Suppressor macrophage treated with lipopolysaccharide for 4 hours (primary cell): ENCODE measurements around the gene UST.
A peak's percentile ranks its signal among the peaks of the same experiment; 100 is the strongest.

ENCODE experiments used
- DNase-seq: peaks from one replicate; pipeline ENCODE4 v3.0.0-alpha.2; 2020

Gene UST

DNA sequence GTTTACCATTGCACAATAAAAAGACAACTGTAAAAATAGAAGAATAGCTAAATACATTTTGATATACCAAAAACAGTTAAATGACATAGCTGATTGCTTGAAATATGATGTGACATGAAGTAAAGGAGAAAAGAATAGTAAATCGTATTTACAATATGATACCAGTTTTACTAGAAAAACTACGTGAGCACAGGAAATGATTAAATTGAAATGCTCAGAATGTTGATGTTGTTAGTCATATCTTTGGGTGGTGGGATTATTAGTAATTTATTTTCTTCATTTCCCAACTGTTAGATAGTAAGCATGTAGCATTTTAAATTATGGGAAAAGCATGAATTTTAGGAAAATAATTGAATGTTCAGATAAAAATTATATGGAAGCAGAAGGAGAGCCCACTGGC is 302.4 kb downstream of the UST start:
- no peak for DNase-seq

GRCh38 chr6:149050160-149050559 is 303.3 kb downstream of the UST start:
- no peak for DNase-seq

GRCh38 chr6:149052350-149053106 is 305.7 kb downstream of the UST start:
- DNase-seq = no peak

GRCh38 chr6:149053848-149054558 is 307.2 kb downstream of the UST start:
- DNase-seq = no peak

GRCh38 chr6:149054559-149055194 is 307.8 kb downstream of the UST start:
- DNase-seq = no peak

GRCh38 chr6:149055195-149055899 is 308.5 kb downstream of the UST start:
- peak; percentile 30 for DNase-seq

- no peak for DNase-seq
Measured at GRCh38 chr6:149056777-149057463, 310.1 kb downstream of the UST start.

DNA sequence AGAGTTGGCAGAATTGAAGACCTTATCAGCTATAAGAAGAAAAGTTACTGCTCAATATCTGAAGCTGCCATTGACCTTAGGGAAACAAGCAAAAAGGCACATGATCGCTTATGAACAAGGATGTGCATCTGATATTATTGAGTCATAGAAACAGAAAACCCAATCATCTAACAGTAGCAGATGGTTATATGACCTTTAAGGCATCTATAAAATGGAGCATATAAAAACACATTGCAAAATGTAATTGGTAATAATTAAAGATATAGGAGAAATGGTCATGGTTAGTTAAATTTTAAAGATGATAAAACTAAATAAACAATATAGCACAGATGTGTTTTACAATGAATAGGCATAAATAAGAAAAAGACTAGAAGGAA is 310.6 kb downstream of the UST start:
- DNase-seq = no peak

DNA sequence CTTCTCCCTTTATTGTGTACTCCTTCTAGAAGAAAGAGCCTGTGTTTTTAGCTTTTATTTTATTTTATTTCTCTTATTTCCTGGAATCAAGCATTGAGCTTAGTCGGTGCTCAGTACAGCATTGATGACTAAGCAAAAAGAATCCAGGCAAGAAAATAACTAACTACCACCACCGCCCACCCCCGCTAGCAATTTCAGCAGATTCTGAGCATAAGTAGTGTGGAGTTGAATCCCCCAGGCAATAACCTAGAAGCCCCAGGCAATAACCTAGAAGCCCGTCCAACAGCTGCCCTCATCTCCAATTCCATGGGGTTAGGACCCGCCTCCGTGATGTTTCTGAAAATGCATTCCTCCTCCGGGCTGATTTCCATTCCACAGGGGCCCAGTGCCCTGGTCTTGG is 312.7 kb downstream of the UST start:
- DNase-seq = no peak

GRCh38 chr6:149060300-149060984 is 313.6 kb downstream of the UST start:
- DNase-seq = peak; percentile 34

GRCh38 chr6:149060985-149061760 is 314.3 kb downstream of the UST start:
- no peak for DNase-seq

DNA sequence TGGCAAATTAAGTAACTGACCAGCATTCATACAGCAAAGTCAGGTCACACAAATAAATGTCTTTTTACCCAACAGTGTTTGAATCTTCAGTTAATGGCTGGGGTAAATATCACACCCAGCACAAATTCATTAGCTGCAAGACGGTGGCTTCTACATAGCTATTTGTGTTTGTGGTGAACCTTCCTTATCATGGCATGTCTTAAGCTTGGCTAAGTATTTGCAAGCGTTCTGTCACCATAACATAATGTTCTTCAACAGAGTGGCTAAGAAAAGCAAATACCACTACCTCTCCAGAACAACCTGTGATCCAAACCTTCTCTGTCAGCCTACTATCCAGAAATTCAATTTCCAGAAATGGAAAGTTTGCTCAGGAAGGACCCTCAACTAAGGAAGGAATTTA is 315.1 kb downstream of the UST start:
- no peak for DNase-seq

DNA sequence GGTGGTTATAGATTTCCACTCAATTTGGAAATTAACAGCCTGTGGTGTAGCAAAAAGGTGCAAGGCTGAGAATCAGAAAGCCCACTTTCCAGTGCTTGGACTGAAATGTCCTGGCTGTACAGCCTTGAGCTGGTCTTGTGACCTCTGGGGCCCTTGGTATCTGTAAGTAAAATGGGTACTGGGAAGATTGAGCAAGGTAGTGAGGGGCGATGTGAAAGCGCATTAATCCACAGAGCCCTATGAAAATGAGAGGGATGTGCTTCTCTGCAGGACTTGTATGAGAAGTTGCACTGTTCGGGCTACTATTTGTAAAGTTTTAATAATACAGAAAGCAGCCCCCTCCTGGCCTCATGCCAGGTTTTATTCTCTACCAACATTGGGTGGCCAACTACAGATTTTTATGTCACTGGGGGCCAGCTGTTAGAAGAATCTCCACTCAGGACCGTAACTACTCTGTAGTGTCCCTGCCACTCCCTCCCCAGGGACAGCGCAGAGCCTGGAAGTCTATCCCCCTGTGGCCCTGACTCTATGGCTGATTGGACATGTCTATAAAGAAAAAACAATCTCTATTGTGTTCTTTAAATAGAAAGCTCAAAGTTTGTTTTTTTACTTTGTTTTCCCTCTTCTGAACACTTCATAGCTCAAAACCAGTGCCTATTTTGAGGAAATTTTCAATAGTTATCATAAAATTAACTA is 316.0 kb downstream of the UST start:
- no peak for DNase-seq

DNA sequence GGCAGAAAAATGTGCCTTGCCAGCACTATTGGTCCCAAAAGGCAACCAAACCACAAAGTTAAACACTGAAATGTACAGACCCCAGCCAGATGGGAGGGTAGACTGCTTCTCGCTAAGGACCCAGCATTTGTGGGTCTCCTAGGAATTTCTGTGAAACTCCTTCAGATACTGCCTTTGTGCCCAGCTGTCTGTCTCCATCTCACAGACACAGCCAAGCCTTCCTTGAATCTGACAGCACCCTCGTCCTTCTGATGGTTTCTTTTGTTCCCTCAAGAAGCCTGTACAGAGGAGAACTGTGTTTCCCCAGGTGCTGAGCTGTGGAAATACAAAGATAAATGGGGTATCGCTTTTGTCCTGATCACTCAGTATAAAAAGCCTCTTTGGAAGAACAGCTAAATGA is 316.6 kb downstream of the UST start:
- no peak for DNase-seq

DNA sequence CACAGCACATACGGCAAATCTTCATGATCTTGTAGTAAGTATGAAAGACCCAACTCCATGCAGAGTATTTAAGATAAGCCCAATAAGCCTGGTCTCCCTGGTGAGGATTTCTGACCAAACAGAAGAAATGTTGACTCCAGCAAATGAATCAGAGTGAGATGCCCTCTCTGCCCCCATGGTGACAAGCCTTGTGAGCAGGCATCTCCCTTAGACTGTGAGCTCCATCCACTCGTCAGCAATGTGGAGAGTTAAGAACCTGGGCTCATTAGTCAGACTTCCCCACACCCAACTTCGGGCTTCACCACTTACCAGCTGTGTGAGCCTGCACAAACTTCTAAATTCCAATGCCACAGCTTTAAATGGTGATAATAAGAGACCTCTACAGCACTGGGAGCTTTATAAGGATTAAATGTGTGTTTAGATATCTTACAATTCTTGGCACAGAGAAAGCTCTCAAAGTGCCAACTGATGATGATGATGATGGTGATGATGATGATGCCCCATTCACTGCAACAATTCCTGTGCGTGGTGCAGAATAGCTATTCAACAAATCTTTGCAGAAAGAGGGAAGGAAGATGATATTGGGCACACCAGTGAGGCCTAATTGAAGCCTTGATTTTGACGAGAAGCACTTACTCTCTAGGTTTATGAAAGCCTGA is 317.3 kb downstream of the UST start:
- no peak for DNase-seq

DNA sequence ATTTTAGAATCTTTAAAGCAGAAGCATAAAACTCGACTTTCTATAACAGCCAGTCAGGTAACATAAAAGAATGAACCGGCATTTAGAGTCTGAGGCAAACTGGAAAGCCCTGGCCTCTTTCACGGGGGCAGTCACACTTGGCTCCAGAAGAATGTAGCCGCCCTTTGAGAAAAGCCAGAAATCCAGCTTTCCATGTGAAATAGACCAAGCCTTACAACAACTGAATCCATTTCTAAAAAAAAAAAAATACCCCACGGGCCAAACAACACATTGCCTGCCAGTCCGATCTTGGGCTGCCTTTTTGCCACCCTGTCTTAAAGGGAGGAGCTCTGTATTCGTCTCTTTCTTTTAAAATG is 317.8 kb downstream of the UST start:
- DNase-seq = no peak

- no peak for DNase-seq
Measured at GRCh38 chr6:149065121-149065520, 318.3 kb downstream of the UST start.

GRCh38 chr6:149065658-149066556 is 319.1 kb downstream of the UST start:
- peak; percentile 97 for DNase-seq

- DNase-seq = no peak
Measured at GRCh38 chr6:149071997-149072396, 325.2 kb downstream of the UST start.
